ENCODE measurements around the gene MCCD1. TPM values are rescaled to one million over a fixed set of nuclear protein-coding genes. Genes with fewer than 3 reads are reported as not detected.

MCCD1 gene
- polyA plus RNA-seq, 3 donors: 13.5 to 19.2 (median 17.9) TPM

GRCh38 chr6:31557443-31558317 lies 28.9 kb downstream of the MCCD1 start:
- no peak for DNase-seq (ENCODE audit: extremely low read depth in 1 of 11, low read depth in 9 of 11, low spot score in 4 of 11)

- no peak for DNase-seq (ENCODE audit: extremely low read depth in 1 of 11, low read depth in 9 of 11, low spot score in 4 of 11)
Measured at GRCh38 chr6:31558318-31558625, 29.5 kb downstream of the MCCD1 start.

- DNase-seq (ENCODE audit: extremely low read depth in 1 of 11, low read depth in 9 of 11, low spot score in 4 of 11): no peak
Measured at GRCh38 chr6:31558631-31559500, 30.1 kb downstream of the MCCD1 start.

GRCh38 chr6:31559606-31559957 lies 30.8 kb downstream of the MCCD1 start:
- no peak for DNase-seq (ENCODE audit: extremely low read depth in 1 of 11, low read depth in 9 of 11, low spot score in 4 of 11)

GRCh38 chr6:31559958-31560696 lies 31.4 kb downstream of the MCCD1 start:
- no peak for DNase-seq (ENCODE audit: extremely low read depth in 1 of 11, low read depth in 9 of 11, low spot score in 4 of 11)

GRCh38 chr6:31560697-31561058 lies 31.9 kb downstream of the MCCD1 start:
- no peak for DNase-seq (ENCODE audit: extremely low read depth in 1 of 11, low read depth in 9 of 11, low spot score in 4 of 11)

- no peak for DNase-seq (ENCODE audit: extremely low read depth in 1 of 11, low read depth in 9 of 11, low spot score in 4 of 11)
Measured at GRCh38 chr6:31567531-31568370, 39.0 kb downstream of the MCCD1 start.

GRCh38 chr6:31568537-31568961 lies 39.8 kb downstream of the MCCD1 start:
- DNase-seq (ENCODE audit: extremely low read depth in 1 of 11, low read depth in 9 of 11, low spot score in 4 of 11): no peak

- DNase-seq (ENCODE audit: extremely low read depth in 1 of 11, low read depth in 9 of 11, low spot score in 4 of 11): no peak
Measured at GRCh38 chr6:31569861-31570536, 41.2 kb downstream of the MCCD1 start.

- no peak for DNase-seq (ENCODE audit: extremely low read depth in 1 of 11, low read depth in 9 of 11, low spot score in 4 of 11)
Measured at GRCh38 chr6:31572041-31572911, 43.5 kb downstream of the MCCD1 start, which contains the start of gene LTA. Gene LTA, plus strand, starts transcription at chr6:31572289. Its CDS starts 454 bp downstream, at chr6:31572743.

GRCh38 chr6:31573239-31574105 lies 44.7 kb downstream of the MCCD1 start:
- DNase-seq (ENCODE audit: extremely low read depth in 1 of 11, low read depth in 9 of 11, low spot score in 4 of 11): no peak

- no peak for DNase-seq (ENCODE audit: extremely low read depth in 1 of 11, low read depth in 9 of 11, low spot score in 4 of 11)
Measured at GRCh38 chr6:31574106-31575061, 45.6 kb downstream of the MCCD1 start.

GRCh38 chr6:31575335-31575901 lies 46.7 kb downstream of the MCCD1 start, which contains the start of gene TNF:
Gene TNF, plus strand, starts transcription at chr6:31575565. Its CDS starts 177 bp downstream, at chr6:31575742.
- DNase-seq (ENCODE audit: extremely low read depth in 1 of 11, low read depth in 9 of 11, low spot score in 4 of 11): no peak

GRCh38 chr6:31575952-31576685 lies 47.4 kb downstream of the MCCD1 start:
- no peak for DNase-seq (ENCODE audit: extremely low read depth in 1 of 11, low read depth in 9 of 11, low spot score in 4 of 11)
